ENCODE measurements around the gene RAB7B.

DNA sequence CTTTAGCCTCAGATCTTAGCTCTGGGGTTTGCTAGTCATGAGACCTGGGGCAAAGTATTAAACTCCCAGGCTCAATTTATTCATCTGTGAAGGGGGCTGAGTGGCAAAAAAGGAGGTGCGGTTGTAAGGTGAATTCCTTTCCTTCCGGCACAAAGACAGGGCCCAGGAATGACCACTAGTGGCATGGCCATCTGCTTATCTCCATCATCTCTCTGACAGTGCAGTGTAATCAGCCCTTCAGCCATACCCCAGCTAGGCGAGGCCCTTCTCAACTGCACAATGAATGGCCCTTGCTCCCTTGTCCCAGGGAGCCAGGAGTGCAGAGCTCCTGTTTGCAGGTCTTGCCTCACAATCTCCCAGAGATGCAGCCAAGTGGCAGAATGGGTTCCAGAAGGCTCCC is 54.3 kb downstream of the RAB7B start:
- TF ChIP-seq POLR2A (IDR thresholded peaks at IDR 0.05): no peak
- TF ChIP-seq, protein P1, sequence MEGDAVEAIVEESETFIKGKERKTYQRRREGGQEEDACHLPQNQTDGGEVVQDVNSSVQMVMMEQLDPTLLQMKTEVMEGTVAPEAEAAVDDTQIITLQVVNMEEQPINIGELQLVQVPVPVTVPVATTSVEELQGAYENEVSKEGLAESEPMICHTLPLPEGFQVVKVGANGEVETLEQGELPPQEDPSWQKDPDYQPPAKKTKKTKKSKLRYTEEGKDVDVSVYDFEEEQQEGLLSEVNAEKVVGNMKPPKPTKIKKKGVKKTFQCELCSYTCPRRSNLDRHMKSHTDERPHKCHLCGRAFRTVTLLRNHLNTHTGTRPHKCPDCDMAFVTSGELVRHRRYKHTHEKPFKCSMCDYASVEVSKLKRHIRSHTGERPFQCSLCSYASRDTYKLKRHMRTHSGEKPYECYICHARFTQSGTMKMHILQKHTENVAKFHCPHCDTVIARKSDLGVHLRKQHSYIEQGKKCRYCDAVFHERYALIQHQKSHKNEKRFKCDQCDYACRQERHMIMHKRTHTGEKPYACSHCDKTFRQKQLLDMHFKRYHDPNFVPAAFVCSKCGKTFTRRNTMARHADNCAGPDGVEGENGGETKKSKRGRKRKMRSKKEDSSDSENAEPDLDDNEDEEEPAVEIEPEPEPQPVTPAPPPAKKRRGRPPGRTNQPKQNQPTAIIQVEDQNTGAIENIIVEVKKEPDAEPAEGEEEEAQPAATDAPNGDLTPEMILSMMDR (IDR thresholded peaks at IDR 0.05): no peak
